B cell (primary cell): ENCODE data around the gene GPX3.

Experiments used
- EZH2 ChIP-seq: IDR thresholded peaks from 2 replicates; pipeline ENCODE4 v1.6.1; 2012; ENCODE audit warnings: borderline replicate concordance, low read depth, mild to moderate bottlenecking, moderate library complexity, low read length; ENCODE audit not compliant: insufficient read depth, poor library complexity, severe bottlenecking
- TF ChIP-seq, protein P1 (sequence below): fragments of 200-600 bp; IDR thresholded peaks from one replicate; pipeline ENCODE4 v1.8.0; 2022; ENCODE audit warnings: antibody characterized with exemption, mild to moderate bottlenecking

DNA sequence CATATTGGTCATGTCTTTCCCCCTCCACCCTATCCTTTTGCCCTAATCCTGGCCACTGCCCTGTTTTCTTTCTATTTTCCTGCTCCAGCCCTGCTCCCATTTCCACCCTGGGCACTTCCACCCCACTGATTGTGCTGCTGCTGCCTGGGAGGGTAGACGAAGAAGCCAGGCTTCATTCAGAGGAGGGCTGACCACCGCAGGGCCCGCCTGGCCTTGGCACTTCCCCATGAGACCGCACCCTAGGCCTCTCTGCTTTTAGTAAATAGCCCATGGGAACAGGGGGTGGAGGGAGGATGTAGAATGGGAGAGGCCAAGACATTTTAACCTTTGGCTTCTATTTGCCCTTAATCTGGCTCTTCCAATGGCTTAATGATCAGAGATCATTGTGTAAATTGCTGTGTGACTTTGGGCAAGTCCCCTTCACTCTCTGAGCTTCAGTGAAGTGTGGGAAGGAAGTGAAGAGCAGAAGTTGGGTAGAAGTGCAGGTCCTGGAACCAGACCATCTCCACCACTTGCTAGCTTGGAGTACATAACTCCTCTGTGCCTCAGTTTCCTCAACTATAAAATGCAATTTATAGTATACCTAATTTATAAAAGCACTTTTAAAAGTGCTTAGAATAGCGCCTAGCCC is 13.6 kb upstream of the GPX3 start:
- TF ChIP-seq, protein P1, sequence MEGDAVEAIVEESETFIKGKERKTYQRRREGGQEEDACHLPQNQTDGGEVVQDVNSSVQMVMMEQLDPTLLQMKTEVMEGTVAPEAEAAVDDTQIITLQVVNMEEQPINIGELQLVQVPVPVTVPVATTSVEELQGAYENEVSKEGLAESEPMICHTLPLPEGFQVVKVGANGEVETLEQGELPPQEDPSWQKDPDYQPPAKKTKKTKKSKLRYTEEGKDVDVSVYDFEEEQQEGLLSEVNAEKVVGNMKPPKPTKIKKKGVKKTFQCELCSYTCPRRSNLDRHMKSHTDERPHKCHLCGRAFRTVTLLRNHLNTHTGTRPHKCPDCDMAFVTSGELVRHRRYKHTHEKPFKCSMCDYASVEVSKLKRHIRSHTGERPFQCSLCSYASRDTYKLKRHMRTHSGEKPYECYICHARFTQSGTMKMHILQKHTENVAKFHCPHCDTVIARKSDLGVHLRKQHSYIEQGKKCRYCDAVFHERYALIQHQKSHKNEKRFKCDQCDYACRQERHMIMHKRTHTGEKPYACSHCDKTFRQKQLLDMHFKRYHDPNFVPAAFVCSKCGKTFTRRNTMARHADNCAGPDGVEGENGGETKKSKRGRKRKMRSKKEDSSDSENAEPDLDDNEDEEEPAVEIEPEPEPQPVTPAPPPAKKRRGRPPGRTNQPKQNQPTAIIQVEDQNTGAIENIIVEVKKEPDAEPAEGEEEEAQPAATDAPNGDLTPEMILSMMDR: no peak
- no peak for TF ChIP-seq EZH2
